ENCODE data around the gene TEX10. TPM values are rescaled to one million over a fixed set of nuclear protein-coding genes. Genes with fewer than 3 reads are reported as not detected.

TEX10 gene
- polyA plus RNA-seq, 1 of the 3 experiments (the other 2 are of a cell fraction), result 12.7 TPM

DNA sequence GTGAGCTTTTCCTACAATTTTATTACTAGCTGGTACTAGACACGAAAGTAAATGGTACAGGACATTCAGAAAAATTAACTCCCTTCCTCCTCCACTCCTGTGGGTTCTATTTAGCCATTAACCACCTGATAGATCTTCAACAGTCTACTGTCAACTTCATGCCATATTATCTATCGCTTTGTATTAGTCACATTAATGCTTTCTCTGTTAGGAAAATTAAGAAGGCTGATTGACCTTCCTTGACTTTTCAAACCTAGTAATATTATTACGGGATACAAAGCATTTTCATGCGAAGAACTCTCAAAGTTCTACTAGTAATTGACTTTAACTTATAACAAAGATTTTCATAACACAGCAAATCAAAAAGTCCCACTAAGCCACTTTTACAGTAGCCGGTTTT is 1.2 kb downstream of the TEX10 start:
- peak overlapping the region; percentile 98 for H3K9ac ChIP-seq
- POLR2A ChIA-PET, result interaction anchor here (1.2 kb wide), 1 partner anchor 76 kb away, joined by 6 read pairs; no protein-coding TSS in a partner anchor
- CTCF ChIA-PET, result interaction anchor here (0.8 to 3.0 kb wide), 6 partner anchors 9 to 250 kb away, joined by 3 to 17 read pairs (median 5); no protein-coding TSS in a partner anchor

GRCh38 chr9:100350188-100350587 is 2.6 kb downstream of the TEX10 start:
- H3K9ac ChIP-seq, result no peak overlapping the region
- H3F3A ChIP-seq (replicated peaks; ENCODE audit: insufficient read depth), result no peaks in the 10 kb centered on the region
- DNase-seq, result no peak
- TF ChIP-seq RAD21 (IDR thresholded peaks at IDR 0.05; ENCODE audit: low read length) (no peak), TAF1 (IDR thresholded peaks at IDR 0.05; ENCODE audit: borderline replicate concordance, low read depth, low read length) (no peak), MEF2A (IDR thresholded peaks at IDR 0.05; ENCODE audit: borderline replicate concordance, low read depth) (no peak), EP300 (IDR thresholded peaks at IDR 0.05; ENCODE audit: borderline replicate concordance in 1 of 2, low read depth in 1 of 2, low read length in 1 of 2) (no peak), USF1 (IDR thresholded peaks at IDR 0.05; ENCODE audit: borderline replicate concordance, low read depth) (no peak), RCOR1 (IDR thresholded peaks at IDR 0.05; ENCODE audit: low read length) (no peak)
- TF ChIP-seq, protein P1, sequence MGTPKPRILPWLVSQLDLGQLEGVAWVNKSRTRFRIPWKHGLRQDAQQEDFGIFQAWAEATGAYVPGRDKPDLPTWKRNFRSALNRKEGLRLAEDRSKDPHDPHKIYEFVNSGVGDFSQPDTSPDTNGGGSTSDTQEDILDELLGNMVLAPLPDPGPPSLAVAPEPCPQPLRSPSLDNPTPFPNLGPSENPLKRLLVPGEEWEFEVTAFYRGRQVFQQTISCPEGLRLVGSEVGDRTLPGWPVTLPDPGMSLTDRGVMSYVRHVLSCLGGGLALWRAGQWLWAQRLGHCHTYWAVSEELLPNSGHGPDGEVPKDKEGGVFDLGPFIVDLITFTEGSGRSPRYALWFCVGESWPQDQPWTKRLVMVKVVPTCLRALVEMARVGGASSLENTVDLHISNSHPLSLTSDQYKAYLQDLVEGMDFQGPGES (IDR thresholded peaks at IDR 0.05; ENCODE audit: low read depth, low read length), result no peak
- TF ChIP-seq, protein P2, sequence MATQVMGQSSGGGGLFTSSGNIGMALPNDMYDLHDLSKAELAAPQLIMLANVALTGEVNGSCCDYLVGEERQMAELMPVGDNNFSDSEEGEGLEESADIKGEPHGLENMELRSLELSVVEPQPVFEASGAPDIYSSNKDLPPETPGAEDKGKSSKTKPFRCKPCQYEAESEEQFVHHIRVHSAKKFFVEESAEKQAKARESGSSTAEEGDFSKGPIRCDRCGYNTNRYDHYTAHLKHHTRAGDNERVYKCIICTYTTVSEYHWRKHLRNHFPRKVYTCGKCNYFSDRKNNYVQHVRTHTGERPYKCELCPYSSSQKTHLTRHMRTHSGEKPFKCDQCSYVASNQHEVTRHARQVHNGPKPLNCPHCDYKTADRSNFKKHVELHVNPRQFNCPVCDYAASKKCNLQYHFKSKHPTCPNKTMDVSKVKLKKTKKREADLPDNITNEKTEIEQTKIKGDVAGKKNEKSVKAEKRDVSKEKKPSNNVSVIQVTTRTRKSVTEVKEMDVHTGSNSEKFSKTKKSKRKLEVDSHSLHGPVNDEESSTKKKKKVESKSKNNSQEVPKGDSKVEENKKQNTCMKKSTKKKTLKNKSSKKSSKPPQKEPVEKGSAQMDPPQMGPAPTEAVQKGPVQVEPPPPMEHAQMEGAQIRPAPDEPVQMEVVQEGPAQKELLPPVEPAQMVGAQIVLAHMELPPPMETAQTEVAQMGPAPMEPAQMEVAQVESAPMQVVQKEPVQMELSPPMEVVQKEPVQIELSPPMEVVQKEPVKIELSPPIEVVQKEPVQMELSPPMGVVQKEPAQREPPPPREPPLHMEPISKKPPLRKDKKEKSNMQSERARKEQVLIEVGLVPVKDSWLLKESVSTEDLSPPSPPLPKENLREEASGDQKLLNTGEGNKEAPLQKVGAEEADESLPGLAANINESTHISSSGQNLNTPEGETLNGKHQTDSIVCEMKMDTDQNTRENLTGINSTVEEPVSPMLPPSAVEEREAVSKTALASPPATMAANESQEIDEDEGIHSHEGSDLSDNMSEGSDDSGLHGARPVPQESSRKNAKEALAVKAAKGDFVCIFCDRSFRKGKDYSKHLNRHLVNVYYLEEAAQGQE (IDR thresholded peaks at IDR 0.05; ENCODE audit: low read depth, low read length), result no peak
- TF ChIP-seq, protein P3, sequence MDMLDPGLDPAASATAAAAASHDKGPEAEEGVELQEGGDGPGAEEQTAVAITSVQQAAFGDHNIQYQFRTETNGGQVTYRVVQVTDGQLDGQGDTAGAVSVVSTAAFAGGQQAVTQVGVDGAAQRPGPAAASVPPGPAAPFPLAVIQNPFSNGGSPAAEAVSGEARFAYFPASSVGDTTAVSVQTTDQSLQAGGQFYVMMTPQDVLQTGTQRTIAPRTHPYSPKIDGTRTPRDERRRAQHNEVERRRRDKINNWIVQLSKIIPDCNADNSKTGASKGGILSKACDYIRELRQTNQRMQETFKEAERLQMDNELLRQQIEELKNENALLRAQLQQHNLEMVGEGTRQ (IDR thresholded peaks at IDR 0.05; ENCODE audit: borderline replicate concordance, low read depth, low read length), result no peak
- TF ChIP-seq, protein P4, sequence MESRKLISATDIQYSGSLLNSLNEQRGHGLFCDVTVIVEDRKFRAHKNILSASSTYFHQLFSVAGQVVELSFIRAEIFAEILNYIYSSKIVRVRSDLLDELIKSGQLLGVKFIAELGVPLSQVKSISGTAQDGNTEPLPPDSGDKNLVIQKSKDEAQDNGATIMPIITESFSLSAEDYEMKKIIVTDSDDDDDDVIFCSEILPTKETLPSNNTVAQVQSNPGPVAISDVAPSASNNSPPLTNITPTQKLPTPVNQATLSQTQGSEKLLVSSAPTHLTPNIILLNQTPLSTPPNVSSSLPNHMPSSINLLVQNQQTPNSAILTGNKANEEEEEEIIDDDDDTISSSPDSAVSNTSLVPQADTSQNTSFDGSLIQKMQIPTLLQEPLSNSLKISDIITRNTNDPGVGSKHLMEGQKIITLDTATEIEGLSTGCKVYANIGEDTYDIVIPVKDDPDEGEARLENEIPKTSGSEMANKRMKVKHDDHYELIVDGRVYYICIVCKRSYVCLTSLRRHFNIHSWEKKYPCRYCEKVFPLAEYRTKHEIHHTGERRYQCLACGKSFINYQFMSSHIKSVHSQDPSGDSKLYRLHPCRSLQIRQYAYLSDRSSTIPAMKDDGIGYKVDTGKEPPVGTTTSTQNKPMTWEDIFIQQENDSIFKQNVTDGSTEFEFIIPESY (IDR thresholded peaks at IDR 0.05; ENCODE audit: borderline replicate concordance, low read depth), result no peak
- ChIA-PET CTCF (interaction anchor here (1.9 to 3.0 kb wide), 2 partner anchors 26 to 251 kb away, joined by 5 to 17 read pairs; no protein-coding TSS in a partner anchor), POLR2A (no interaction called here)
- no peaks in the 10 kb centered on the region for H3K27me3 ChIP-seq (ENCODE audit: insufficient read depth)
- no peak overlapping the region for H3K27ac ChIP-seq (ENCODE audit: low read depth in 2 of 2, low read length in 1 of 2)
- no peaks in the 10 kb centered on the region for H3K9me2 ChIP-seq
- H4K20me1 ChIP-seq (ENCODE audit: insufficient read depth), result peaks cover 44% of the 10 kb centered on the region
- H3K9me3 ChIP-seq, result no peaks in the 10 kb centered on the region
- WGBS (ENCODE audit: low lambda C conversion rate), result 100% methylated on average over 1 of the region's 1 CpG
- peaks cover 28 to 37% of the 10 kb centered on the region in 2 experiments for H3K36me3 ChIP-seq (replicated peaks in 1 of 2; ENCODE audit: control insufficient read depth in 1 of 2, insufficient read depth in 2 of 2, low read length in 1 of 2)
- peaks cover 79% of the 10 kb centered on the region for H3K79me2 ChIP-seq (ENCODE audit: insufficient read depth)
- H2AFZ ChIP-seq (ENCODE audit: low read depth), result no peak overlapping the region
- no peak overlapping the region for H3K4me3 ChIP-seq (ENCODE audit: low read depth in 2 of 2, low read length in 1 of 2)
- peaks cover 11 to 22% of the 10 kb centered on the region in 2 experiments; a peak in 3 of 4 replicates for H3K4me1 ChIP-seq (ENCODE audit: control insufficient read depth in 1 of 2, insufficient read depth in 2 of 2, low read depth in 1 of 2, low read length in 1 of 2)
- H3K4me2 ChIP-seq, result peak overlapping the region; percentile 62; the same call in 1 of the 2 replicates

More for the DNA sequence above, 1.2 kb downstream of the TEX10 start:
- Histone ChIP-seq H2AFZ (ENCODE audit: low read depth) (peak overlapping the region; percentile 96; the same call in 1 of the 2 replicates), H3K4me1 (ENCODE audit: control insufficient read depth in 1 of 2, insufficient read depth in 2 of 2, low read depth in 1 of 2, low read length in 1 of 2) (peaks cover 11 to 22% of the 10 kb centered on the region in 2 experiments; a peak in 3 of 4 replicates), H4K20me1 (ENCODE audit: insufficient read depth) (peaks cover 44% of the 10 kb centered on the region), H3K27me3 (ENCODE audit: insufficient read depth) (no peaks in the 10 kb centered on the region), H3K4me3 (ENCODE audit: low read depth in 2 of 2, low read length in 1 of 2) (peak overlapping the region; percentile 97), H3K27ac (ENCODE audit: low read depth in 2 of 2, low read length in 1 of 2) (peak overlapping the region in 1 of 2 experiments; percentile 85; a peak in 1 of 4 replicates), H3K36me3 (replicated peaks in 1 of 2; ENCODE audit: control insufficient read depth in 1 of 2, insufficient read depth in 2 of 2, low read length in 1 of 2) (peaks cover 15 to 27% of the 10 kb centered on the region in 2 experiments), H3K9me2 (no peaks in the 10 kb centered on the region), H3K9me3 (no peaks in the 10 kb centered on the region), H3K79me2 (ENCODE audit: insufficient read depth) (peaks cover 66% of the 10 kb centered on the region), H3F3A (replicated peaks; ENCODE audit: insufficient read depth) (no peaks in the 10 kb centered on the region), H3K4me2 (peak overlapping the region; percentile 97)
- TF ChIP-seq RAD21 (IDR thresholded peaks at IDR 0.05; ENCODE audit: low read length) (no peak), EP300 (IDR thresholded peaks at IDR 0.05; ENCODE audit: borderline replicate concordance in 1 of 2, low read depth in 1 of 2, low read length in 1 of 2) (no peak)
- TF ChIP-seq, protein P3 (IDR thresholded peaks at IDR 0.05; ENCODE audit: borderline replicate concordance, low read depth, low read length), result no peak
- no peak for DNase-seq
- WGBS (ENCODE audit: low lambda C conversion rate), result 22% methylated on average over 5 of the region's 5 CpGs
